Smooth muscle cell (in vitro differentiated cells): ENCODE data around the gene JMJD6. TPM values are rescaled to one million over a fixed set of nuclear protein-coding genes. Genes with fewer than 3 reads are reported as not detected.

Experiments
- DNase-seq: peaks from one replicate; lab custom pipeline; 2025; ENCODE audit not compliant: unreplicated experiment; lab: John Stamatoyannopoulos, UW
- H2AFZ ChIP-seq: fragments of 200-600 bp; sonication (generic); 2 replicates; pipeline ENCODE4 v1.6.0; 2016; ENCODE audit warnings: antibody characterized with exemption, low read depth, mild to moderate bottlenecking
- H3F3A ChIP-seq: fragments of 200-600 bp; sonication (generic); 2 replicates; pipeline ENCODE4 v1.6.0; 2017; ENCODE audit warnings: antibody characterized with exemption, low read depth
- H3K27ac ChIP-seq: fragments of 200-600 bp; sonication (generic); 2 replicates; pipeline ENCODE4 v1.5.1; 2016; ENCODE audit warnings: low read depth, mild to moderate bottlenecking
- H3K27me3 ChIP-seq: fragments of 200-600 bp; sonication (generic); 2 replicates; pipeline ENCODE4 v1.6.1; 2016; ENCODE audit warnings: low read depth, mild to moderate bottlenecking
- H3K36me3 ChIP-seq: fragments of 200-600 bp; sonication (generic); 2 replicates; pipeline ENCODE4 v1.5.1; 2016; ENCODE audit warnings: low read depth
- H3K4me1 ChIP-seq: fragments of 200-600 bp; sonication (generic); 2 replicates; pipeline ENCODE4 v1.5.1; 2016; ENCODE audit warnings: low read depth
- H3K4me2 ChIP-seq: fragments of 200-600 bp; sonication (generic); 2 replicates; pipeline ENCODE4 v1.6.0; 2016; ENCODE audit warnings: mild to moderate bottlenecking
- H3K4me3 ChIP-seq: fragments of 200-600 bp; sonication (generic); 2 replicates; pipeline ENCODE4 v1.5.1; 2016; ENCODE audit warnings: mild to moderate bottlenecking
- H3K79me2 ChIP-seq: fragments of 200-600 bp; sonication (generic); 2 replicates; pipeline ENCODE4 v1.6.0; 2016; ENCODE audit warnings: low read depth, mild to moderate bottlenecking
- H3K9ac ChIP-seq: fragments of 200-600 bp; sonication (generic); 2 replicates; pipeline ENCODE4 v1.6.0; 2016; ENCODE audit warnings: low read depth
- H3K9me3 ChIP-seq: fragments of 200-600 bp; sonication (generic); replicated peaks from 2 replicates; pipeline ENCODE4 v1.5.1; 2016; ENCODE audit warnings: low read depth
- H4K20me1 ChIP-seq: fragments of 200-600 bp; sonication (generic); 2 replicates; pipeline ENCODE4 v1.6.0; 2016; ENCODE audit warnings: low read depth
- WGBS: methylation state at CpG from one replicate; pipeline ENCODE4 v1.1.7; 2016; ENCODE audit warnings: low lambda C conversion rate; 5-methylcytosine and 5-hydroxymethylcytosine counted together
- polyA plus RNA-seq: library from polyadenylated mRNA; unstranded; fragments of >200 nt; fragmentation: Nextera tagmentation; extraction: Ambion mirVana; gene quantifications from 2 replicates; pipeline ENCODE4 v1.2.1, GENCODE V29; 2016
- total RNA-seq: library from RNA; depleted of rRNA; stranded (reverse); fragments of >200 nt; gene quantifications from 2 replicates; pipeline ENCODE4 v1.2.3, GENCODE V29; 2014
- TF ChIP-seq, protein P1 (sequence below): fragments of 200-600 bp; sonication (generic); IDR thresholded peaks from 2 replicates; pipeline ENCODE4 v1.5.1; 2017; ENCODE audit warnings: borderline replicate concordance, mild to moderate bottlenecking, antibody characterized with exemption; ENCODE audit not compliant: insufficient read depth, poor library complexity, severe bottlenecking

Gene JMJD6
- total and polyA plus RNA-seq, 2 experiments from 2014 or later: 32.7 to 54.7 TPM

DNA sequence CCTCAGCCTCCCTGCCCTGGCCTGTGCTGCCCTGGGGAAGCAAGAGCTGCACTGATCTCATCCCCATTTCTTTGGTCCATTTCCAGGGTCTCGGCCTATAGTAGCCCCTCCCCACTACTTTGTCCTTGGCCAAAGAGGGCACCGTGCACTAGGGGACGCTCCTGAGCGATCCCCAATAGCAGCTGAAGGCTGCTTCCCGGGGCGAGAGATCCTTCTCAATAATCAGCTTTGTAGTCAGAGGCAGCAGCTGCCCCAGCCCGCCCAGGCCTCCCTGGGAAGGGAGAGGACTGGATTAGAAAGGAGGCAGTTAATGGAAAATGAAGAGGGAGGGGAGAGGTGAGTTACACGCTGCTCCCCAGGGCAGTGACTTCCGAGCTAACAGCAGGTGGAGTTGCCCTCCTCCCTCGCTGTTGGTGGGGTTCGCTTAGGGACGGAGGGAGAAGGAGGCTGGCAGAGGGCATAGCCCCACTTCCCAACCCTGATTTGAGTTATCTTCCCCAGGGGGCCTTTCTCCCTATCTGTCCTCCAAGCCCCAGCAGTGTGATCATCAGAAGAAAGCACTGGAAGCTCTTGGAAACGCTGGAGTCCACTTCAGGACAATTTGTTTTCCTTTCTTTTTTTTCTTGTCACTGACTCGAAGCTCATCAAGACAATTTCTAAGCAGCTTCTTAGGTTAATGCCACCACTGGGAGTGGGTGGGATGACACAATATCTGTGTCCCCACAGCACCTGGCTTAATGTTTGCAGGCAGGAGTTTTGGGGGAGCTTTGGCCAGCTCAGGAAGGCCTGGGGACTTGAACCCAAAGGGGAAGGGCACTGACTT is 18.2 kb downstream of the JMJD6 start:
- Histone ChIP-seq H3K9me3 (no peaks in the 10 kb centered on the region), H3K27me3 (no peaks in the 10 kb centered on the region), H3K27ac (peak overlapping the region; percentile 98), H3K36me3 (no peaks in the 10 kb centered on the region), H3K4me1 (peaks cover 32% of the 10 kb centered on the region), H3F3A (peaks cover 27% of the 10 kb centered on the region), H3K4me3 (peak overlapping the region; percentile 81), H2AFZ (no peak overlapping the region), H3K79me2 (peaks cover 44% of the 10 kb centered on the region), H3K4me2 (peak overlapping the region; percentile 90), H4K20me1 (peaks cover 67% of the 10 kb centered on the region), H3K9ac (peak overlapping the region; percentile 62)
- 39% methylated on average over 14 of the region's 14 CpGs for WGBS
- no peak for DNase-seq
- TF ChIP-seq, protein P1, sequence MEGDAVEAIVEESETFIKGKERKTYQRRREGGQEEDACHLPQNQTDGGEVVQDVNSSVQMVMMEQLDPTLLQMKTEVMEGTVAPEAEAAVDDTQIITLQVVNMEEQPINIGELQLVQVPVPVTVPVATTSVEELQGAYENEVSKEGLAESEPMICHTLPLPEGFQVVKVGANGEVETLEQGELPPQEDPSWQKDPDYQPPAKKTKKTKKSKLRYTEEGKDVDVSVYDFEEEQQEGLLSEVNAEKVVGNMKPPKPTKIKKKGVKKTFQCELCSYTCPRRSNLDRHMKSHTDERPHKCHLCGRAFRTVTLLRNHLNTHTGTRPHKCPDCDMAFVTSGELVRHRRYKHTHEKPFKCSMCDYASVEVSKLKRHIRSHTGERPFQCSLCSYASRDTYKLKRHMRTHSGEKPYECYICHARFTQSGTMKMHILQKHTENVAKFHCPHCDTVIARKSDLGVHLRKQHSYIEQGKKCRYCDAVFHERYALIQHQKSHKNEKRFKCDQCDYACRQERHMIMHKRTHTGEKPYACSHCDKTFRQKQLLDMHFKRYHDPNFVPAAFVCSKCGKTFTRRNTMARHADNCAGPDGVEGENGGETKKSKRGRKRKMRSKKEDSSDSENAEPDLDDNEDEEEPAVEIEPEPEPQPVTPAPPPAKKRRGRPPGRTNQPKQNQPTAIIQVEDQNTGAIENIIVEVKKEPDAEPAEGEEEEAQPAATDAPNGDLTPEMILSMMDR: peak; percentile 30

DNA sequence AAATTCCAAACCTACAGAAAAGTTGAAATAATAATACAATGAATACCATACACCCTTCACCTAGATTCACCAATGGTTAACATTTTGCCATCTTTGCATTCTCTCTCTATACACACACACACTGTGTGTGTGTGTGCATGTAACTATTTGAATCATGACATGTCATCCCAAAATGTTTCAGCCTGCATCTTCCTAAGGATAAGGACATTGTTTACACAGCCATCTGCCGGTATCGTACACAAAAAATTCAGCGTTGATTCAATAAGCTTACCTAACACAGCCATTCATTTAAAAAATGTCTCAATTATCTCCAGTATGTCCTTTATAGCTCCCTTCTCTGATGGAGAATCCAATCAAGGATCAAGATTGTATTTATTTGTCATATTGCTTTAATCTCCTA is 19.6 kb downstream of the JMJD6 start:
- H4K20me1 ChIP-seq: peaks cover 72% of the 10 kb centered on the region
- WGBS: 61% methylated on average over 3 of the region's 3 CpGs
- no peak overlapping the region for H3K27ac ChIP-seq

DNA sequence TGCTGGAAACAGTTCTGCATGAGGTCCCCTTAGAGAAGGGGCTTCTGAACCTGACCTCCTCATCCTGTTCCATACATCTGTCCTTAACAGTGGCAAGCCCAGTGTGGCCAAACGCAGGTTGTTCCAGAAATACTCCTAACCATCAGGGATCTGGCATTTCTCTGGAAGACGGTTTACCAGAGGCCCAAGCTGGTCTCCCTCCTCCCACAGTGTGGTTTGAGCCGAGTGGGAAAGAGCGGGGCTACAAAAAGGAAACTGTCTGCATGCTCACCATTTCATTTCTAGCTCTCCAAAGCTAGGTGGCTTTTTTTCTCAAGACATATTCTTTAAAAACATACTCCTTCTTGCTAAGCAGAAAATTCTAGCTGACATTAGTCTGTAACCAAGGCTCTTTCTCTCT is 21.6 kb downstream of the JMJD6 start:
- no peak overlapping the region for H3K27ac ChIP-seq
- TF ChIP-seq, protein P1: no peak
- H3K36me3 ChIP-seq: no peaks in the 10 kb centered on the region
- no peak overlapping the region for H3K9ac ChIP-seq
- H3K27me3 ChIP-seq: no peaks in the 10 kb centered on the region
- H4K20me1 ChIP-seq: peaks cover 87% of the 10 kb centered on the region
- H2AFZ ChIP-seq: no peak overlapping the region
- H3K4me1 ChIP-seq: peaks cover 40% of the 10 kb centered on the region
- peak overlapping the region; percentile 49 for H3K4me2 ChIP-seq
- peaks cover 25% of the 10 kb centered on the region for H3F3A ChIP-seq
- H3K79me2 ChIP-seq: peaks cover 59% of the 10 kb centered on the region
- 21% methylated on average over 4 of the region's 4 CpGs for WGBS
- no peak overlapping the region for H3K4me3 ChIP-seq
- H3K9me3 ChIP-seq: no peaks in the 10 kb centered on the region
- no peak for DNase-seq

More for the DNA sequence above, 19.6 kb downstream of the JMJD6 start:
- no peak overlapping the region for H3K4me3 ChIP-seq
- H3F3A ChIP-seq: peaks cover 27% of the 10 kb centered on the region
- H3K4me1 ChIP-seq: peaks cover 34% of the 10 kb centered on the region
- no peak overlapping the region for H3K9ac ChIP-seq
- H3K4me2 ChIP-seq: no peak overlapping the region
- no peaks in the 10 kb centered on the region for H3K27me3 ChIP-seq
- no peaks in the 10 kb centered on the region for H3K36me3 ChIP-seq
- TF ChIP-seq, protein P1: no peak
- H3K9me3 ChIP-seq: no peaks in the 10 kb centered on the region
- DNase-seq: no peak
- no peak overlapping the region for H2AFZ ChIP-seq
- H3K79me2 ChIP-seq: peaks cover 58% of the 10 kb centered on the region
